Activated naive CD8-positive, alpha-beta T cell (primary cell): ENCODE results near the gene ANKRD10.
"Not testable (repeated sequence)": the region's sequence is repeated elsewhere in the genome, so short reads cannot be mapped to it uniquely, and the experiment has no call there.

Experiments used
- H3K27ac Mint-ChIP-seq: one replicate; pipeline ENCODE4 v1.8.0; 2021; ENCODE audit warnings: mixed read lengths
- H3K27me3 Mint-ChIP-seq: one replicate; pipeline ENCODE4 v1.8.0; 2021; ENCODE audit warnings: mixed read lengths
- H3K36me3 Mint-ChIP-seq: one replicate; pipeline ENCODE4 v1.8.0; 2021; ENCODE audit warnings: mixed read lengths
- H3K4me1 Mint-ChIP-seq: one replicate; pipeline ENCODE4 v1.8.0; 2021; ENCODE audit warnings: low read depth, mixed read lengths
- H3K4me3 Mint-ChIP-seq: one replicate; pipeline ENCODE4 v1.8.0; 2021; ENCODE audit warnings: mild to moderate bottlenecking, mixed read lengths
- H3K9me3 Mint-ChIP-seq: one replicate; pipeline ENCODE4 v1.8.0; 2021; ENCODE audit warnings: low read depth, mixed read lengths

ANKRD10 gene

GRCh38 chr13:110950819-110951570 is 36.1 kb upstream of the ANKRD10 start:
- Mint-ChIP-seq H3K27me3 (no peaks in the 10 kb centered on the region), H3K36me3 (no peaks in the 10 kb centered on the region), H3K4me3 (no peak overlapping the region), H3K27ac (no peak overlapping the region), H3K9me3 (no peaks in the 10 kb centered on the region), H3K4me1 (peaks cover 15% of the 10 kb centered on the region)

GRCh38 chr13:110950356-110950755 is 35.5 kb upstream of the ANKRD10 start:
- H3K27ac Mint-ChIP-seq = no peak overlapping the region
- H3K36me3 Mint-ChIP-seq = no peaks in the 10 kb centered on the region
- H3K27me3 Mint-ChIP-seq = no peaks in the 10 kb centered on the region
- H3K4me1 Mint-ChIP-seq = peaks cover 14% of the 10 kb centered on the region
- H3K9me3 Mint-ChIP-seq = no peaks in the 10 kb centered on the region
- no peak overlapping the region for H3K4me3 Mint-ChIP-seq

DNA sequence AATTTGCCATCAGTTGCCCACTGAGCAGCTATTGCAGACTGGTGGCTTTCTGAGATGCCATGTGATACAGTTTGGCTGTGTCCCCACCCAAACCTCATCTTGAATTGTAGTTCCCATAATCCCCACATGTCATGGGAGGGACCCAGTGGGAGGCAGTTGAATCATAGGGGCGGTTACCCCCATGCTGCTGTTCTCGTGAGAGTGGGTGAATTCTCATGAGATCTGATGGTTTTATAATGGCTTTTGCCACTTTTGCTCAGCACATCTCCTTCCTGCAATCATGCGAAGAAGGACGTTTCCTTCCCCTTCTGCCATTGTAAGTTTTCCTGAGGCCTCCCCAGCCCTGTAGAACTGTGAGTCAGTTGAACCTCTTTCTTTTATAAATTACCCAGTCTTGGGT is 34.8 kb upstream of the ANKRD10 start:
- Mint-ChIP-seq H3K27ac (no peak overlapping the region), H3K4me1 (peaks cover 10% of the 10 kb centered on the region), H3K4me3 (no peak overlapping the region), H3K9me3 (no peaks in the 10 kb centered on the region), H3K36me3 (no peaks in the 10 kb centered on the region), H3K27me3 (no peaks in the 10 kb centered on the region)

GRCh38 chr13:110949116-110949515 is 34.2 kb upstream of the ANKRD10 start:
- Mint-ChIP-seq H3K9me3 (no peaks in the 10 kb centered on the region), H3K4me3 (no peak overlapping the region), H3K27me3 (no peaks in the 10 kb centered on the region), H3K4me1 (peaks cover 14% of the 10 kb centered on the region), H3K27ac (no peak overlapping the region), H3K36me3 (no peaks in the 10 kb centered on the region)

DNA sequence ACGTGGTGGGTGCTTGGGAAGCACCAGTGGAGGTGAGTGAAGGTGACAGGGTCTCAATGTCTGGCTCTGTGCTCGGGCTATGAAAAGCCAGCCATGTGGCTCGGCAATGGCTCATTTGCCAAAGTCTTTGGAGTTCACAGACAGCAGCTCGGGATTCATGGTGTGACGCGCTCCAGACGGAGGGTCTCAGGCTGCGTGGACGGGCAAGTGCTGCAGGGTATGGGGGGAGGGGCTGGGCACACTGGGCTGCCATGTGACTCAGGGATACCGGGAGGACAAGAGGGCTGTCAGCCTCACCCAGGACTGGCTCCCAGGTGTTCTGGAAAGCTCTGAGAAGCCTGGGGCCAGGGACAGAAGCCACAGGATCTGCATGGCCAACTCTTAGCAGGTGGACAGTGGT is 32.5 kb upstream of the ANKRD10 start:
- H3K9me3 Mint-ChIP-seq, H3K27ac Mint-ChIP-seq: not testable (repeated sequence)
- H3K4me1 Mint-ChIP-seq = peaks cover 24% of the 10 kb centered on the region

DNA sequence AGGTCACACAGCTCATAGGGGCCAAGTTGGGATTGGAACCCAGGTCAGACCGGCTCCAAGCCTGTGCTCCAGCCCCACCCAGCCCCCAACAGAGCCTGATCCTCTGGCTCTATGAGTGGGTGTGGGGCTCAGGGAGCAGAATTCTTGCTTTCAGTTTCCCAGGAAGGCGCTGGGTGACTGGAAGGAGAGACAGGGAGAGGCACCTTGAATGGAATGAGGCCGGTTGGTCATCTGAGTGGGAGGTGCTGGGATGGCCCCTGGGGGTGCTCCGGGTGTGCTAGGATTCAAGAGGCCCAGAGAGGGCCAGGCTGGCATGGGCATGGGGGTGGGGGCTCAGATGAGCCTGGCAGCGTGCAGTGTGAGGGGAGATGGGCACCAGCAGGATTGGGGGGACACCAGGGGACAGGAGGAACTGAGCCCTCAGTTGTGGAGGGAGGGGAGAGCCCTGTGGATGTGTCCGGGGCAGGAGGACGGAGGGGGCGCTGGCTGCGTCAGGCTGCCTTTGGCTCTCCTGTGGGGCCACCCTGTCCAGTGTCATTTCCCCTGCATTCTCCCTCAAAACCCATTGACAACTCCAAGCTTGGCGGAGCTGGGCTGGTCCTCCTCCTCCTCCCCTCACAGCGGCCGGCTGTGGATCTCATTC is 31.2 kb upstream of the ANKRD10 start:
- H3K9me3 Mint-ChIP-seq = no peaks in the 10 kb centered on the region

More for the DNA sequence above, 32.5 kb upstream of the ANKRD10 start:
- H3K27me3 Mint-ChIP-seq, H3K4me3 Mint-ChIP-seq, H3K36me3 Mint-ChIP-seq: not testable (repeated sequence)

GRCh38 chr13:110944968-110945927 is 30.4 kb upstream of the ANKRD10 start:
- H3K36me3 Mint-ChIP-seq = peaks cover 5% of the 10 kb centered on the region
- no peaks in the 10 kb centered on the region for H3K27me3 Mint-ChIP-seq
- no peak overlapping the region for H3K27ac Mint-ChIP-seq
- H3K4me1 Mint-ChIP-seq = peaks cover 25% of the 10 kb centered on the region
- H3K9me3 Mint-ChIP-seq = no peaks in the 10 kb centered on the region
- H3K4me3 Mint-ChIP-seq = no peak overlapping the region

More for the DNA sequence above, 31.2 kb upstream of the ANKRD10 start:
- H3K4me1 Mint-ChIP-seq = peaks cover 26% of the 10 kb centered on the region
- no peak overlapping the region for H3K27ac Mint-ChIP-seq
- H3K4me3 Mint-ChIP-seq = no peak overlapping the region
- no peaks in the 10 kb centered on the region for H3K27me3 Mint-ChIP-seq
- H3K36me3 Mint-ChIP-seq = peaks cover 5% of the 10 kb centered on the region

DNA sequence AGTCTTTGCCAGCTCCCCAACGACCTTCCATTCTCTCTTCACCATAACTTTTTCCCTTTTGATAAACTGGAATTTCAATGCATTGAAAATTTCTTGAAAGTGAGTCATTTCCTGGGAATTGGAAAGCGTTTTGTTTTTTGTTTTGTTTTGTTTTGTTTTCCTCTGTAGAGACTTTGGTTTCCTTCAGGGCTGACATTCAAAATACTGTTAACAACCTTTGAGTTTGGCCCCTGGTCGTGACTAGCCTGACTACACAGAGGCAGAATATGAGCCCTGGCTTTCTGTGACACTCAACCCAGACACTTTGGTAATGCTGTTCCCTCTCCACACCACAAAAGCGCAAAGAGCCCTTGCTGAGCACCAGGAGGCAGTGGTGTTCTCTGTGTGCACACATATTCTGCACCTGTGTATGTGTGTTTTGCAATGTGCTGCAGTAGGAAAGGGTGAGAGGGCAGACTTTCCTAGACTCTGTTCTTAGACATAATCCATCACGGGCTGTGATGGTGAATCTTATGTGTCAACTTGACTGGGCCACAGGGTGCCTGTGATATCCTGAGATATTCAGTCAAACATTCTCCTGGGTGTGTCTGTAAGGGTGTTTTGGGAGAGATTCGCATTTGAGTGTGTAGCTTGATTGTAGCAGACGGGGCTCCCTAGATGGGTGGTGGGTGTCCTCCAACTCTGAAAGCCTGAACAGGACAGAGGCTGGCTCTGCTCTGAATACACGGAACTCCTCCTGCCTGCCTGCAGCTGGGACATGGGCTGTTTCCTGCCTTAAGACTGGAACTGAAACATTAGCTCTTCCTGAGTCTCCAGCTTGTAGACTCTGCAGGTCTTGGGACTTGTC is 29.5 kb upstream of the ANKRD10 start:
- no peaks in the 10 kb centered on the region for H3K9me3 Mint-ChIP-seq
- H3K4me1 Mint-ChIP-seq = peaks cover 30% of the 10 kb centered on the region
- H3K27me3 Mint-ChIP-seq = no peaks in the 10 kb centered on the region
- H3K36me3 Mint-ChIP-seq = peaks cover 5% of the 10 kb centered on the region
- no peak overlapping the region for H3K4me3 Mint-ChIP-seq
- H3K27ac Mint-ChIP-seq = peak overlapping the region; percentile 42

GRCh38 chr13:110942248-110942981 is 27.5 kb upstream of the ANKRD10 start:
- Mint-ChIP-seq H3K27ac (peak overlapping the region; percentile 84), H3K36me3 (peaks cover 5% of the 10 kb centered on the region), H3K4me1 (peaks cover 38% of the 10 kb centered on the region), H3K27me3 (no peaks in the 10 kb centered on the region), H3K4me3 (peak overlapping the region; percentile 33), H3K9me3 (no peaks in the 10 kb centered on the region)

DNA sequence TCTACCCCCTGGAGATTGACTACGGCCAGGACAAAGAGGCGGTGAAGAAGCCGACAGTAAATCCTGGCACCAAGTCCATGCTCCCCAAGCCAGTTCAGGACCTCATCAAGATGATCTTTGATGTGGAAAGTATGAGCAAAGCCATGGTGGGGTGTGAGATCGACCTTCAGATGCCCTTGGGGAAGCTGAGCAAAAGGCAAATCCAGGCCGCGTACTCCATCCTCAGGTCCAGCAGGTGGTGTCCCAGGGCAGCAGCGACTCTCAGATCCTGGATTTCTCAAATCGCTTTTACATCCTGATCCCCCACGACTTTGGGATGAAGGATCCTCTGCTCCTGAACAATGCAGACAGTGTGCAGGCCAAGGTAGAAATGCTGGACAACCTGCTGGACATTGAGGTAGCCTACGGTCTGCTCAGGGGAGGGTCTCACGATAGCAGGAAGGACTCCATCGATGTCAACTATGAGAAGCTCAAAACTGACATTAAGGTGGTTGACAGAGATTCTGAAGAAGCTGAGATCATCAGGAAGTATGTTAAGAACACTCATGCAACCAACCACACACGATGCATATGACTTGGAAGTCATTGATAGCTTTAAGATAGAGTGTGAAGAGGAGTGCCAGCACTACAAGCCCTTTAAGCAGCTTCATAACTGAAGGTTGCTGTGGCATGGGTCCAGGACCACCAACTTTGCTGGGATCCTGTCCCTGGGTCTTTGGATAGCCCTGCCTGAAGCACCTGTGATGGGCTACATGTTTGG is 24.0 kb upstream of the ANKRD10 start:
- Mint-ChIP-seq H3K27me3 (no peaks in the 10 kb centered on the region), H3K9me3 (peaks cover 10% of the 10 kb centered on the region), H3K4me3 (no peak overlapping the region), H3K27ac (peak overlapping the region; percentile 55), H3K4me1 (peaks cover 30% of the 10 kb centered on the region), H3K36me3 (peaks cover 15% of the 10 kb centered on the region)

- peaks cover 23% of the 10 kb centered on the region for H3K36me3 Mint-ChIP-seq
- H3K4me1 Mint-ChIP-seq = peaks cover 27% of the 10 kb centered on the region
- H3K27me3 Mint-ChIP-seq = no peaks in the 10 kb centered on the region
- no peak overlapping the region for H3K27ac Mint-ChIP-seq
- no peak overlapping the region for H3K4me3 Mint-ChIP-seq
- peaks cover 21% of the 10 kb centered on the region for H3K9me3 Mint-ChIP-seq
Measured at GRCh38 chr13:110937511-110938285, 22.8 kb upstream of the ANKRD10 start.

- Mint-ChIP-seq H3K4me1 (peaks cover 15% of the 10 kb centered on the region), H3K27ac (no peak overlapping the region), H3K9me3 (peaks cover 24% of the 10 kb centered on the region), H3K36me3 (peaks cover 22% of the 10 kb centered on the region), H3K27me3 (peaks cover 5% of the 10 kb centered on the region), H3K4me3 (no peak overlapping the region)
Measured at GRCh38 chr13:110936519-110936918, 21.6 kb upstream of the ANKRD10 start.
